GM10847 (cell line): Measurements from ENCODE around the gene SELENBP1.

ENCODE experiments used
- POLR2A ChIP-seq: IDR thresholded peaks from 2 replicates; pipeline ENCODE4 v1.6.1; 2011; ENCODE audit not compliant: insufficient read length; ENCODE audit errors: extremely low read depth

The SELENBP1 gene

DNA sequence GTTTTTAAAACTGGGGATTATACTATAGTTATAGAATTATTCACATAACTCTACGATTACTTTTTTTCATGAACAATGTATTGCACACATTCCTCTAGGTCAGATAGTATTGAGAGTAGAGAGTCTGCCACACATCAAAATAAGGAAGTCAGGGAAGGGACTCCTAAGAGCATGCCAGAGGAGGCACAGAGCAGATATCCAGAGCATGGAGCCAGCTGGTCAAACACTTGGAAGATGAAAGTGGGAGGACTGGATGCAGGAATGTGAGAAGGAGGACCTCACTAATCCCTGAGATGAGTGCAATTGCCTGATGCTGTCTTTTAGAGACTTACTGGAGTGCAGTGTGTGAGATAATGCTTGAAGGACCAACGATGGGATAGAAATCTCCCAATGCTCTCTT is 15.8 kb downstream of the SELENBP1 start:
- TF ChIP-seq POLR2A: no peak

DNA sequence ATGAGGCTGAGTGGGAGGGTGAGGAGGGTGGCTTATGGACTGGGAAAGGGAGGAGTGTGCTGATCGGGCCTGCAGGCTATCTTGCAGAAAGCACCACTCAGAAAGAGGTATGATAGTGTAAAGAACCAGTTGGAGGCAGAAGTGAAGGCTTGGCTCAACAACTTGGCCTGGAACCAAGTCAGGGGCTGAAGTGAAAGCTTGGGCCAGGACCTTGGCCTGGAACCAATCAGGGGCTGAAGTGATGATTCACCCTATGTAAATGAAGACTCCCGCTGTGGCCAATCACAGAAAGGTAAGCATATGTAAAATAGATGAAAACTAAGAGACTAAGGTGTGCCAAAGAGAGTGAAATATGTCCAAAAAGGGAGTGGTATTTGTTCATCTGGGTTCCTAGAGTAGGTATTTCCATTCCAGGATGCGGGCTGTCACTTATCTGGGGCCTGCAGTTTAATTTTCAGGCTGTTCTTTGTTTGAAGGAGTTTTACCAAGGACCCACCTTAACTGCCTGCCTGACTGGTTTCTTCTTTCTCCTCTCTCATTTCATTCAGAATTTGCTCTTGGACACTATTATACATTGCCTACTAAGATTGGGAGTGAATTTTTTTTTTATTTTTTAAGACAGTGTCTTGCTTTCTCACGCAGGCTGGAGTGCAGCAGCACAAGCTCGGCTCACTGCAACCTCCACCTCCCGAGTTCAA is 20.3 kb downstream of the SELENBP1 start:
- TF ChIP-seq POLR2A: no peak

DNA sequence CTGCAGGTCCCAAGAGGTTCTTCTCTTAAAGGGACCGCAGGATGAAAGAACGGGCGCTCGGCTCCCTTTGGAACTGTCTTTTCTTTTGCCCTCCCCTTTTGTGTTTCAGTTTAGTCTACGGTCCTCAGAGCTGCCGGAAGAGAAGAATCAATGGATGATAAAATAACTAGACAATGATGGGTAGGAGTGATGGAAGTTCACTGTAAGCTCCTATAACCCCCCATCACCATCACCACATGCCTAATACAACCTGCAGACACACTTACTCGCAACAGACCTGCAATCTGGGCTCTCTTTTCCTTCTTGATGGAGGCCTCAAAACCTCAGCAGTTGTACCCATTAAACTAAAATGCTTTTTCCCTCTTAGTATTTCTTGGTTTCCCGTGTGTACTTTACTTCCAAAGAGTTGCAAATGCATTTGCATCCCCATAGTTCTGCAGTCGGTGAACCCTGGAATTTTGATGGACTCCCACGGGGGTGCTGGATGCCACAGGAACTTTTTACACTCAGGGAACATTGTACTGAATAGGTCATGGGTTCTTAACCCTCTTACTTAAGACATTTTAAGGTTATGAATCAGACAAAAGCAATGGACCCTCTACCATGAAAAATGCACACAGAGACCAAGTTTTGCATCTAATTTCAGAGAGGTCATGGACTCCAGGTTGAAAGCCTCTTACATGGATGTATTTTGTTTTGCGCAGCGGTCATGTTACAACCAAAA is 24.8 kb downstream of the SELENBP1 start:
- TF ChIP-seq POLR2A: no peak

DNA sequence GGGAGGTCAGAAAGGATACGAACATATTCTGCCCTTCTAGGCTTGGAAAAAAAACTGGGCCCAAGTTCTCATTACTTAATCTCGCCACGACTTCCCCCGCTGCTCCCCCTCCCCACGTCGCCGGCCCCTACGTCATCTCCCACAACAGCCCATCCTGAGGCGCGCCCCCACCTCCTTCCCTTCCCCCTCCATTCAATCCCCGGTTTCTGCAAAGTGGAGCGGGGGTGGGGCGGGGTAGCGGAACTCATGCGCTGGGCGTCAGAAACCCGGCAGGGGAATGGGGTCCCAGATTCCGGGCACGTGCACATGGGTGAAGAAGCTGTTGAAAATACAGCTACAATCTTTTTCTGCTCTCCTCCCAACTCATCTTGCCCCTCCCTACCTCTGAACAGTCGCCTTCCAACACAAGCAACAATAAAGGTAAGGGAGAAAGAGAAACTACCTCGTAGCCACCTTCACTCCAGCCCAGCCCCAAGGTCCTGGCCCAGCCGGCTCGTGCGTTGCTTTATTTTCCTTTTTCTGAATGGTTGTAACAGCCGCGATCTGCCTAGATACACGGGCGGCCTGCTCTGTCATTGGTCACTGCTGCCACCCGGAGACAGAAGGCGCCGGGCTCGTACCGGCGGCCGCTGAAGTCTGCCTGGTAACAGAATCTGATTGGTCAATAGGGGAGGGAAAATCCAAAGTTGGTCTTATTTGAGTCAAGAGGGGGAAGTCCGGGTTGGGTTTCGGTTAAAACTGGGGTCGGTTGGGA is 25.6 kb downstream of the SELENBP1 start, which contains the start of gene RFX5:
Gene RFX5 (minus strand): TSS at position 484 of the 754 bp plus-strand sequence. CDS start 932 bp downstream, outside the sequence.
- TF ChIP-seq POLR2A: peak; percentile 17

DNA sequence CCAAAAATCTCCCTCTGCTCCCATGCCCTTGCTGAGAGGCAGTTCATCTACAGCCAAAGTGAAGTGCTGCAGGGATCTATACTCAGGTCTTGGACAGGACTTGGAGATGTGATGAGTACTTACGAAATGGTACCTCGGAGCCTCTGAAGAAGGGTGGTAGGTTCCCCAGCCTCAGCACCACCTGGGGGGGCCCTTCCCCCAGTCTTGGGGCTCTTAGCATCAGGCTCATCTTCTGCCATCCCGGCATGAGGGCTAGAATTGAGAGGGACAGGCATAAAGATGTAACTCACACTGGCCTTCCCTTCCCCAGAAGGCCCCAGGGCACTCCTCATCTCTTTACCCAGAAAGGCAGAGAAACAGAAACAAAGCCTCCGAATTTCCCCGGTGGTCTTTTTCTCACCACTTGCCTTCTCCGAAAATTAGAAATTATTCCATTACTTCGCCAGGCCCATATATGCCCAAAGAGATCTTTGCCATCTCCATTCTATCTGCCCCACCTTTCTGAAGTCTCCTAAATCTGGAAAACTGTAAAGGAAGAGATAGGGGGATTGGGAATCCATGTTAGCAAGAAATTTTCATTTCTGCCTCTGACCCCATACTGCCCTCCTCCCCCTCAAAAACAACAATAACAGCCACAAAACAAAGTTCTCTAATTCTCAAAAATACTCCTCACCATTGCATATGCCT is 26.3 kb downstream of the SELENBP1 start:
- no peak for TF ChIP-seq POLR2A

DNA sequence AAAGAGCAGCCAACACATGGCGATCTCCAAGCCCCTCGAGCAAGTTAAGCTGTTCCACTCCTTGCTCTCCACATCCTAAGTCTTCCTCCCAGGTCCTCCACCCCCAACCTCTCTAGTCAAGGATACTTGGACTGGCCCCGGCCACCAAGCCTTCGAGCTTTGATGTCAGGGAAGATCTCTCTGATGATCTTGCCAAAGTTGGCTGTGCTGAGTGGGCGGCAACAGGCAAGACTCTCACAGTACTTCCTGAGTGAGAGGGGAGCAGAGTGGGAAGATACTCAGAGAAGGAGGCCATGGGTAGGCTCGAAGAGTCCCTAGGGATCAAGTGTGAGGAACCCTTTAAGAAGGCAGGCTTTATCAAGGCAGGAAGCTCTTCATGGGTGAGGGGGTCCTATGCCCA is 28.2 kb downstream of the SELENBP1 start:
- TF ChIP-seq POLR2A: no peak

DNA sequence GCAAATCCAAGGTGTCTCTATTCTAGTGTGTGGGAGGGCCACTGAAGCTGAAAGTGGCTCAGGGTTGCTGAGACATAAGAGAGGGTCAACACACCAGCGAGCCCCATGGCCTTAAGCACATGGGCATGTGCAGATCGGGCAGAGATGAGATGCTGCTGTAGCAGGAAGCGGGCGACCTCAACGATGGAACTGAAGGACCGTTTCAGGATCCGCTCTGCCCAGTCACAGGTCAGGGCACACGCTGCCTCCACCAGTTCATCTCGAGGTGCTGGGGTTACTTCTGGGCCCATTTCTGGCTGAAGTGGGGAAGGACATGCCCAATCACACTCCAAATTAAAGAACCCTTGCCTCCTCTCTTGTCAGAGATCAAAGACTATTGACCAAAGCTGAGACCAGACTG is 28.9 kb downstream of the SELENBP1 start:
- TF ChIP-seq POLR2A: no peak

DNA sequence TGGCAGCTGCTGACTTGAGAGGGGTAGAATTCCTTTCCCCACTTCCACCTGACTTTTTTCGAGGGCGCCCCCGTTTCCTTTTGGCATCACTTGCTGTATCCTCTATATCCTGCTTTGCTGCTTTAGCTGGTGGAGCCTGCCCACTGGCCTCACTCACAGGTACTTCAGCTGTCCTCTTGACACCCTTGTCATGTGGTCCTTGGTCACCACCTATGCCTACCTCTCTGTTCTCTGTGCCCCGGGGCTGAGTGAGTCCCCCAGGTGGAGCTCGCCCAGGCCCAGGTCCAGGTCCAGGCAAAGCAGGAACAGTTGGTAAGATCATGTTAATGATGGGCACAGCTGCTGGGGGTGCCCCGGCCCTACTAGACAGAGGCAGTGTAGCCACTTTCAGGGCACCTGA is 29.9 kb downstream of the SELENBP1 start:
- no peak for TF ChIP-seq POLR2A

DNA sequence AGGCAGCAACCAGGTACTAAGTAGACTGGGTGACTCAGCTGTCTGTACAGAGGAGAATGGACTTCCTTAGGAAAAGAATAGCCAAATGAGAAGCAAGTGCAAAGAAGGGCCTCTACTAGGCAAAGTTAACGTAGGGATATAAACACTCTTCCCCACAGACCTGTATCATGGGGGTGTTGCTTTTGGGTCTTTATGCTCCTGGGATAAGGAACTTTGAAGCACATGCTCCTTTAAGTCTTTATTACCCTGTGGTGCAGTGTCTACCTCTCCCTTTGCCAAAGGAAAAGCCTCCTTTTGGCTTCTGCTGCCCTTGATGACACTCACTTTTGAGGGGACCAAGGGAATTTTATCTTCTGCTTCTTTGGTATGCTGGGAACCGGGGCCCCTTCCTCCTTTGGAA is 30.5 kb downstream of the SELENBP1 start:
- TF ChIP-seq POLR2A: no peak

DNA sequence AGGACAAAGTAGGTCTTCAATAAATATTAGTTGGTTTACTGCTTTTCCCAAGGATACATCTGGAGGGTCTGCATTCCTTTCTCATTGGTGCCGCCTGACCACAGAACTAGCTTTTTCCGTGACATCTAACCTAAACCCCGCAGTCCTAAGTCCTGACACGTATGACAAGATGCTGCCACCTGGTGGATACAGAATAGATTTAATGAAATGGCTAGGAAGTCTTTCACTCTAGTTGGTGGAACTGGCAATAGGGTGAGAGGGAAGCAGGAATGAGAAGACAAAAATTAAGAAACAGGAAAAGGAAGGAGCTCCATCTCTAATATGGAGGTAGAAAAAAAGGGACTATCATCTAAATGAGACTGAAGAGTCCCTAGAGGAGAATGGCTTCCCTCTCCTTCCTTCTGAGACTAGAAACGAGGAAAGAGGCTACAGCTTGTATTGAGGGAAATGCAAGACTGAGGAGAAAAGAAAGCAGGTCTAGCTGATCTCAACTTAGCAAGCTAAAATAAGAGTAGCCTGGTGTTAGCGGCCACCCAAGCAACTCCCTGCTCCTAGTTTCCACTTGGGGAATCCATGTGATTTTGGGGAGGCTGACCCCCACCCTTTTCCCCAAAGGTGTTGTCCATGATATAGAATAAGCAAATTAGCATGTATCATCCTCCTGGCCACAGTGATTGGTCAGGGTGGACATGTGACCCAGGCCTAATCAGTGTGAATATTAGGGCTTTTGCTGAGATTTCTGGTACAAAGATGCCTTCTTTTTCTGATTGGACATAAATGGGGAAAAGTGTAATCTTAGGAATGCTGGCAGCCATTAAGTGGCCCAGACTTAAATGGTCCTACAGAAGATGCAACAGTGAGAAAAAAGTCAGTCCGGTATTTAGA is 31.4 kb downstream of the SELENBP1 start:
- no peak for TF ChIP-seq POLR2A

DNA sequence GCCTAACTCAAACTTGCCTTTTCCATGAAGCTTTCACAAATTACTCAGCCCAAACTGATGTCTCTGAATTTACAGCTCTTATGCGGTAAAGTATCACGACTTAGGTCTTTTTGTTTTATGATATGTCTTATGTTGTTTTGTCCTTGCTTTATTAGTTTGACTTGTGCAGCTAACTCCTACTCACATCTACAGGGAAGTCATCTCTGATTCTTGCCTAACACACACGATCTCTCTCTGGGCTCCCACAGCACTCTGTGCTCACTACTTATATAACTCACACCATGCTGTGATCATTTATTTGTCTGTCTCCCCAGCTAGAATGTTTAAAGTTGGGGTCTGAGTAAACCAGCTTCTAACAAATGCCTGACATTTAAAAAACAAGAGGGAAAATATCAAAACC is 35.9 kb downstream of the SELENBP1 start:
- no peak for TF ChIP-seq POLR2A

DNA sequence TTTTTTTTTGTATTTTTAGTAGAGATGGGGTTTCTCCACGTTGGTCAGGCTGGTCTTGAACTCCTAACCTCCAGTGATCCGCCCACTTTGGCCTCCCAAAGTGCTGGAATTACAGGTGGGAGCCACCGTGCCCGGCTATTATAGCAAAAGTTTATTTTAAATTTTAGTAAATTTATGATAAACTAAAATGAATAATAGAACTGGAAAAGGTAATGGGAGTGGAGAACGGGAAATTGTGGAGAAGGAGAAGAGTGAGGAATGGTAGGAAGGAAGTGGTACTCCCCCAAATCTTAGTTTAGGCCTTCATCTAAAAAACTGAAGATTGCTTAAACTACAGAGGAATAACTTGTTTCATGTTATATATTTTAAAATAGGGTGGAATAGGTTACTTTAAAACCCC is 37.7 kb downstream of the SELENBP1 start:
- no peak for TF ChIP-seq POLR2A

DNA sequence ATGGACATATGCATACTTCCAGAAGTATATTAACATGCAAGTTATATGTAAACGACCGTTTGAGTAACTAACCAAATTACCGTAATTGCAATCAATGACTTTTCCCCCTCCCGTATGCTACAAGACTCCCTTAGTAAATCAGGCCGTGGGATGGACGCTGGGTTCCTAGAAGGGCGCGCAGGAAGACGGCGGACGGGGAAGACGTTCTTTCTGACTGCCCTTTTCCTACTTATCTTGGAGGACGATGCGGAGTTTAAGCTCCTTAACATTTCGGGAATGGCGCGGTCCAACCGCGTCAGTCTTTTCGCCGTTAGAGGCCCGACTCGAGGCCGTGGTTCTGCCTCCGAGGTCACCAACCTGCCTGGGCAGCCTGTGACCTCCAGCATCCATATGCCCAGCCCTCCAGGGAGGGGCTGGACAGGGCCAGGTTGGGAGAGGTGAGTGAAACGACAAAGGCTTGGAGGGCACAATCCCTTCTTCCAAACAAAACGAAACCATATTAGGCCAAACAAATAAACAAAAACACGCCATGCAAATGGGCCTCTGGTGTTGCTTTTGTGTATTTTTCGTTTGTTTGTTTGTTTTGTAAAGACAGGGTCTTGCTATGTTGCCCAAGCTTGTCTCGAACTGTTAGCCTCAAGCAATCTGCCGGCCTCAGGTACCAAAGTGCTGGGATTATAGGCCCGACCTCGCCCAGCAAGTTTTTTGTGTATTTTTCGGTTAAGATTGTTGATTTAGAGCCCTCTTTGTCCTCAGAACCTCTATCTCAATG is 44.4 kb downstream of the SELENBP1 start:
- TF ChIP-seq POLR2A: no peak
